ENCODE data around the gene PBOV1.

DNA sequence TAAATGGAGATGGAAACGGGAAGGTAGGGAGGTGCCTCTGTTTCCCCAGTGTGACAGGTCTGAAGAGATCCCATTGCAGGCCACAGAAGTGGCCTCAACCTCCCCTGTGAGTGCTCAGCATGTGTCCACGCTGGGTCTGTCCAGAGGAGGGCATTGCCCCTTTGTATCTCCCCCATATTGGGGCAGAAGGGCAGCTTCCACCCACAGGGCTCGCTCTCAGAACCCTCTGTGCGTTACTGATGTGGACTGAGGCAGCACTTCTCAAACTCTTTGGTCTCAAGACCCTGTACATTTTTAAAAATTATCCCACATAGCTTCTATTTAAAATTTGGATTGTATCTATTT, 34.5 kb downstream of the PBOV1 start:
- TF ChIP-seq POLR2A (IDR thresholded peaks at IDR 0.05) (no peak), CTCF (IDR thresholded peaks at IDR 0.05) (no peak)

Measured in thyroid gland (tissue), 4 donors.